Neural cell (in vitro differentiated cells): ENCODE results near the gene CPNE5. TPM values are rescaled to one million over a fixed set of nuclear protein-coding genes. Genes with fewer than 3 reads are reported as not detected.

Experiments used
- H2AFZ ChIP-seq: fragments of 200-600, 300-800 bp; sonication (generic), shearing (Covaris generic); 2 replicates; pipeline ENCODE4 v1.6.0; 2014; ENCODE audit warnings: low read depth, mild to moderate bottlenecking, antibody characterized with exemption, low read length, moderate library complexity
- H3F3A ChIP-seq: fragments of 200-600 bp; shearing (Covaris generic); 2 replicates; pipeline ENCODE4 v1.6.1; 2016; ENCODE audit warnings: mild to moderate bottlenecking, moderate library complexity, mixed read lengths, antibody characterized with exemption, low read length; ENCODE audit not compliant: insufficient read depth, poor library complexity, severe bottlenecking
- H3K27ac ChIP-seq: fragments of 200-600, 300-800 bp; sonication (generic), shearing (Covaris generic); 2 replicates; pipeline ENCODE4 v1.5.1; 2014; ENCODE audit warnings: mild to moderate bottlenecking, low read length, moderate library complexity
- H3K27me3 ChIP-seq: fragments of 300-800, 200-600 bp; sonication (generic), shearing (Covaris generic); 2 replicates; pipeline ENCODE4 v1.6.0; 2014; ENCODE audit warnings: mild to moderate bottlenecking, low read depth, low read length, moderate library complexity; ENCODE audit not compliant: insufficient read depth
- H3K36me3 ChIP-seq: fragments of 300-800, 200-600 bp; sonication (generic), shearing (Covaris generic); 2 replicates; pipeline ENCODE4 v1.5.1; 2014; ENCODE audit warnings: mild to moderate bottlenecking, antibody characterized with exemption, low read length, moderate library complexity; ENCODE audit not compliant: insufficient read depth
- H3K4me2 ChIP-seq: fragments of 300-800, 200-600 bp; sonication (generic), shearing (Covaris generic); 2 replicates; pipeline ENCODE4 v1.6.0; 2014; ENCODE audit warnings: mild to moderate bottlenecking, low read length
- H3K4me3 ChIP-seq: fragments of 300-800, 200-600 bp; sonication (generic), shearing (Covaris generic); 2 replicates; pipeline ENCODE4 v1.5.1; 2014; ENCODE audit warnings: mild to moderate bottlenecking, low read length, moderate library complexity
- H3K79me2 ChIP-seq: fragments of 200-600 bp; shearing (Covaris generic); replicated peaks from 2 replicates; pipeline ENCODE4 v1.6.0; 2014; ENCODE audit warnings: mild to moderate bottlenecking, low read length, moderate library complexity; ENCODE audit not compliant: insufficient read depth
- H3K9ac ChIP-seq: fragments of 300-800, 200-600 bp; sonication (generic), shearing (Covaris generic); 2 replicates; pipeline ENCODE4 v1.6.1; 2016; ENCODE audit warnings: mild to moderate bottlenecking, low read length, mixed read lengths
- H3K9me2 ChIP-seq: fragments of 200-600 bp; shearing (Covaris generic); 2 replicates; pipeline ENCODE4 v1.6.1; 2016; ENCODE audit warnings: mild to moderate bottlenecking, low read length, mixed read lengths; ENCODE audit not compliant: insufficient read depth
- H3K9me3 ChIP-seq: fragments of 200-600, 300-800 bp; sonication (generic), shearing (Covaris generic); 2 replicates; pipeline ENCODE4 v1.6.1; 2016; ENCODE audit warnings: mild to moderate bottlenecking, mixed run types, low read length, moderate library complexity, mixed read lengths
- H4K20me1 ChIP-seq: fragments of 200-600 bp; shearing (Covaris generic); 2 replicates; pipeline ENCODE4 v1.6.1; 2016; ENCODE audit warnings: mild to moderate bottlenecking, mixed run types; ENCODE audit not compliant: insufficient read depth
- CTCF ChIP-seq: fragments of 450-650 bp; IDR thresholded peaks from 2 replicates; pipeline ENCODE4 v1.5.1; 2014; ENCODE audit warnings: antibody characterized with exemption, mild to moderate bottlenecking, moderate library complexity; ENCODE audit not compliant: poor library complexity, severe bottlenecking
- EP300 ChIP-seq: fragments of 450-650 bp; conservative IDR thresholded peaks from 2 replicates; pipeline ENCODE4 v1.6.1; 2014; ENCODE audit warnings: antibody characterized with exemption, mild to moderate bottlenecking, moderate library complexity; ENCODE audit not compliant: poor library complexity, severe bottlenecking
- EZH2 ChIP-seq: fragments of 200-600, 300-800 bp; shearing (Covaris generic), sonication (generic); IDR thresholded peaks from 2 replicates; pipeline ENCODE4 v1.6.1; 2014; ENCODE audit warnings: antibody characterized with exemption, low read length, borderline replicate concordance, mild to moderate bottlenecking; ENCODE audit not compliant: insufficient read depth, poor library complexity, severe bottlenecking
- MXI1 ChIP-seq: fragments of 450-650 bp; conservative IDR thresholded peaks from 2 replicates; pipeline ENCODE4 v1.6.1; 2014; ENCODE audit warnings: antibody characterized with exemption, mild to moderate bottlenecking; ENCODE audit not compliant: poor library complexity, severe bottlenecking
- POLR2AphosphoS5 ChIP-seq: IDR thresholded peaks from 2 replicates; pipeline ENCODE4 v1.6.1; 2012
- RAD21 ChIP-seq: fragments of 450-650 bp; conservative IDR thresholded peaks from 2 replicates; pipeline ENCODE4 v1.6.1; 2014; ENCODE audit warnings: antibody characterized with exemption, mild to moderate bottlenecking, moderate library complexity
- REST ChIP-seq: IDR thresholded peaks from 2 replicates; pipeline ENCODE4 v1.6.1; 2012; ENCODE audit warnings: borderline replicate concordance
- SMC3 ChIP-seq: fragments of 450-650 bp; conservative IDR thresholded peaks from 2 replicates; pipeline ENCODE4 v1.6.1; 2014; ENCODE audit warnings: antibody characterized with exemption, mild to moderate bottlenecking, moderate library complexity; ENCODE audit not compliant: poor library complexity
- TAF1 ChIP-seq: IDR thresholded peaks from 2 replicates; pipeline ENCODE4 v1.6.1; 2012; ENCODE audit warnings: low read depth
- polyA plus RNA-seq: library from polyadenylated mRNA; depleted of rRNA; stranded (reverse); fragments of >200 nt; gene quantifications from 2 replicates; pipeline ENCODE4 v1.2.3, GENCODE V29; 2014

The CPNE5 gene
- polyA plus RNA-seq, 1 donor from 2014 or later = 8.7 TPM

- TF ChIP-seq CTCF = no peak
- TF ChIP-seq RAD21 = no peak
- no peak for TF ChIP-seq REST
- TF ChIP-seq EZH2 = no peak
- no peak for TF ChIP-seq MXI1
- TF ChIP-seq SMC3 = no peak
- no peak for TF ChIP-seq EP300
- TF ChIP-seq POLR2AphosphoS5 = no peak
- Histone ChIP-seq H3K9me3 (no peaks in the 10 kb centered on the region), H3K4me3 (no peak overlapping the region)
Observed at GRCh38 chr6:36815962-36816735, 23.1 kb downstream of the CPNE5 start.

GRCh38 chr6:36814249-36814648 is 25.0 kb downstream of the CPNE5 start:
- Histone ChIP-seq H3K4me2 (no peak overlapping the region), H3K36me3 (no peaks in the 10 kb centered on the region), H3K9me2 (no peaks in the 10 kb centered on the region), H3K27me3 (no peaks in the 10 kb centered on the region), H4K20me1 (no peaks in the 10 kb centered on the region), H3K79me2 (no peaks in the 10 kb centered on the region), H3K9ac (no peak overlapping the region), H3K9me3 (no peaks in the 10 kb centered on the region), H3K4me3 (no peak overlapping the region), H3F3A (no peaks in the 10 kb centered on the region), H3K27ac (no peak overlapping the region), H2AFZ (no peak overlapping the region)
- TF ChIP-seq RAD21 (no peak), SMC3 (no peak), TAF1 (no peak), EP300 (no peak), POLR2AphosphoS5 (no peak), REST (no peak), EZH2 (no peak), MXI1 (no peak), CTCF (no peak)

More at GRCh38 chr6:36815962-36816735, 23.1 kb downstream of the CPNE5 start:
- no peaks in the 10 kb centered on the region for H4K20me1 ChIP-seq
- no peak overlapping the region for H3K4me2 ChIP-seq
- no peak overlapping the region for H3K9ac ChIP-seq
- H3F3A ChIP-seq = no peaks in the 10 kb centered on the region
- H2AFZ ChIP-seq = no peak overlapping the region
- no peaks in the 10 kb centered on the region for H3K27me3 ChIP-seq
- no peaks in the 10 kb centered on the region for H3K36me3 ChIP-seq
- no peaks in the 10 kb centered on the region for H3K79me2 ChIP-seq
- H3K27ac ChIP-seq = no peak overlapping the region
- H3K9me2 ChIP-seq = no peaks in the 10 kb centered on the region
